Limb (tissue), 2 donors: ENCODE data around the gene ATG101.
A peak's percentile ranks its signal among the peaks of the same experiment; 100 is the strongest.

Experiments
- DNase-seq, 2 donors: peaks; one replicate each; pipeline ENCODE4 v3.0.0-alpha.2; 2016; ENCODE audit errors: extremely low spot score in 2 of 2

Gene ATG101

DNA sequence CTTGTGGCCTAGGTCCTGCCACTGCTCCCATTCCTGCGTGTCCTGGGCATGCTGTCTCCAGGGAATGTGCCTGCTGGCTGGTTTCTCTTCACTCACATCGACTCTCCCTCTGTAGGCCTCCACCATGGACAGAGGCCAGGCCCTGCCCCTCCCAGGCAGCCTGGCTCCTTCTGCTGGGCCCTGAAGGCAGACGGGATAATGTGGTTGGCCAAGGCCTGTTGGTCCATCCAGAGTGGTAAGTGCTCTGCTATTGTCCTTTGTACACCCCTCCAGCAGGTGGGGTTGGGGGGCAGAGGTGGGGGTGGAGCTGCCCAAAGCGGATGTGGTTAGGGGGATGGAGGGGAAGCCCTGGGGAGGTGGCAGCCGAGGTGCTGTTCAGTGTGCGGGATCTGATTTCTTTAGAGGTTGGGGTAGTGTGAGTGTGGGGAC, 28.1 kb upstream of the ATG101 start:
- no peak for DNase-seq

DNA sequence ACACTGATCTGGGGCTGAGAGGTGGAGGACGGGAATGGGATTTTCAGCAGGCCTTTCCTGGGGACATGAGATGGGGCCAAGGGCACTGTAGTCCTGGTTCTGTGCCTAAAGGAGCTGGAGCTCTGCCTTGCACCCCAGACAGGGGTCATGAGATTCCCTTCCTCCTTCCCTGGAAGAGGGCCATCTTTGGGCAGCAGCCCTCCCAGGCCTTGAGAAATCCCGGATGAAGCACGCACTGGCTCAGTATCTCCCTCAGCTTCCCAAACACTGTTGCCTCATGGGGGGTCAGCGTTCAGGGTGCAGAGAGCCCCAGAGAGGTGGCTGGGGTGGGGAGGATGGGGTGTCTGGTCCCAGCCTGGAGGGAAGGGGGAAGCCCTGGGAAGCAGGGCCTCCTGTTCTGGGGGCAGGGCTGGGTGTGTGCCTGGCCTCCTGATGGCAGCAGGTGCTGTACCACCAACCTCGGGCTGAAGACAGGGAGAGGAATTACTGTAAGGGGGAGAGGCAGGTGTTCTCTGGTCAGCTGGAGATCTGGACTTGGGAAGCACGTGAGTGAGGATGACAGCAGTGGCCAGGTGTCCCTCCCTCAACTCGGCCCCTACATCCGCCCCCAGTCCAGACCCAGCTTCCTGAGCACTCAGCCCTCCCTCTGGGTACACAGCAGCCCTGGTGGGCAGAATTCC, 26.9 kb upstream of the ATG101 start:
- DNase-seq, result no peak

DNA sequence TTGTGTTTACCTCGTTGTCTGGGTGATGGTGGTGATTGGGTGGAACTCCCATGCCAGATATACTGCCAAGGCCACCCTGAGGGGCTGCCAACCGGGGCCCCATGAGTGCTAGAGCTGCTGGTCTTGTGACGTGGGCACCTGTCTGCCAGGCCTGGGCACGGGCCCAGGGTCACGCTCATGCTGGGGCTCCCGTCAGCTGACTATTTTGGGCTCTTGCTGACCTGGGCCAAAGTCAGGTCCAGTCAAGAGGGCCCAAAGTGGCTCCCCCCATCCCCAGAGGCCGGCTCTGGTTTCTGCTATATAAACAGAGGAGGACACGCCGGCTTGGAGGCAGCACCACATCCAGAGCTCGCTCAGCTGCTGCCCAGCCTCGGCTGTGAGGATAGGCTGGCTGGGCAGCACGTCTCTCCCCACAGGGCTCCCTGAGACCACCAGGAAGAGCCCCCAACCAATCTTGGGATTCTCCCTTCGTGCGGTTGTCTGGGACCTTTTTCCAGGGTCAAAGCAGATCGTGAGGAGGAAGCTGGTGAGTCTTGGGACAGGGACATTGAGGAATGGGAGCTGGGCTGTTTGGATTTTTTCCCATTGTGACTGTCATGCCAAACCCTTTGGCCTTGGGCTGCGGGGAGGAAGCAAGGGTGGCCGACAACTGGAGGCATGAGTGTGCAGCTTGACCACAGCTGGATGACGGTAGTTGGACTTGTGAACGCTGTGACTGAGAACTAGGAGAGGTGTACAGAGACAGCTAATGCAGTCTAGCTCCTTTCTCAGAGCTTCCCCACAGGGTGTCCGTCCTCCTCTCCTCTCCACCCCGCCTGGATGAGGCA, 26.2 kb upstream of the ATG101 start:
- DNase-seq, result peak in 1 of 2 donors; percentile 32

DNA sequence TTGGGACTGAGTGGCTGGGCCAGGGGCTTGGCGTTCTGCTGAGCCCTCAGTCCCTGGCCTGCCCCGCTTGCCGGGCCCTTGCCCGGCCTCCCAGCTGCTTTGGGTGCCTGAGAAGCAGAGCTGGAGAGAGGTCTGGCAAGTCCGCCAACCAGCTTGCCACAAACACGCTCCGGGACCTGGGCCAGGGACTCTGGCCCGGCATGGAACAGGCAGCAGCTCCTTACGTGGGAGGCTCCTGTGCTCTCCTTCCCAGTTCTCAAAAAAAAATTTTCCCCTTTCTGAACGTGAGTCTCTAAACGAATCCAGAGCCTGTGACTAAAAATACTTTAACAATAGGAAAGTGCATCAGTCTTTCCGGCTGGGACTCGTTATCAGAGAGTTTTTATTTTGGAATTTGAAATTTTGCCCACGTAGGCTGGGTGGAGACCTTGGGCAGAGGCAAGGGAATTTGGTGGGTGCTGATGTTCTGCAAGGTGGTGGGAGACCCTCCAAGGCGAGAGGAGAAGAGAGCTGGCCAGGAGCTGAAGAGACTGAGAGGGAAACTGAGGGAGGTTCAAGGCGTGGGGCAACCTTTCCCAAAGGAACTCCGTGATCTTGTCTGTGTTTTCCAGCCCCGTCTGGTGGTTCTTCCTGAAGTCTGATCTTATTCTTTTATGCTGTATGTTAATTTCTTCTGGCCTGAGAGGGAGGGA, 25.3 kb upstream of the ATG101 start:
- DNase-seq, result peak; percentile 48 to 58

DNA sequence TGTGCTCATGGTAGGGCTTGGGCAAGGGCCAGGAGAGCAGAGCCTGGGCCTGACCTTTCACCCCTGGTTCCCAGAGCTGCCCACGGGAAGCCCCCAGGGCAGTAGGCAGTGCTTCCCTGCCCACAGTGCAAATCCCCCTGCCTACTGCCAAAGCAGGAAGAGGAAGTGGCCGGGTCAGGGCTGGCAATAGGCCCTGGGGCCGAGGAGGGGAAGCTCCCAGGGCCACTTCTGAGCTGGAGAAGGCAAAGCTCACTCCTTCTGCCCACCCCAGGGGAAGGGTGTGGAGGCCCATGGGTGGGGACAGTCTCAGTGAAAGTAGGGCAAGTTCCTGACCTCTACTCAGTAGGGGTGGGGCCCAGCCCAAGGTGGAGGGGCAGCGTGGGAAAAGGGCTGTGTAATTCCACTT, 24.0 kb upstream of the ATG101 start:
- DNase-seq, result peak in 1 of 2 donors; percentile 52

DNA sequence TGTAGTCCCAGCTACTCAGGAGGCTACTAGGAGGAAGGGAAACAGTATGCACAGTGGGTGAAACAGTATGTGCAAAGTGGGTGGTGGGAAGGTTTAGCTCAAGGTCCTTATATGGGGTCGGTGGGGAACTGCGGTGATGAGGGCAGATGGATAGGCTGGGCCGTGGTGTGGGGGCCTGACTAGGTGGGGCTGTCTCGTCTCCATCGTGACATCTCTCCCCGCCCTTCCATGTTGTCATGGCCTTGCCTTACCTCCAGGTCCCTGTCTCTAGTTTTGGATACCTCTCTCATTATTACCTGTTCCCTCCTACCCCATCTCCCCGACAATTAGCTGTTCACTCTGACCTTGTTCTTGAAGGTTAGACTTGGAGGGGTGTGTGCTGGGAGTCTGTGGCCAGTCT, 22.9 kb upstream of the ATG101 start:
- DNase-seq, result no peak

DNA sequence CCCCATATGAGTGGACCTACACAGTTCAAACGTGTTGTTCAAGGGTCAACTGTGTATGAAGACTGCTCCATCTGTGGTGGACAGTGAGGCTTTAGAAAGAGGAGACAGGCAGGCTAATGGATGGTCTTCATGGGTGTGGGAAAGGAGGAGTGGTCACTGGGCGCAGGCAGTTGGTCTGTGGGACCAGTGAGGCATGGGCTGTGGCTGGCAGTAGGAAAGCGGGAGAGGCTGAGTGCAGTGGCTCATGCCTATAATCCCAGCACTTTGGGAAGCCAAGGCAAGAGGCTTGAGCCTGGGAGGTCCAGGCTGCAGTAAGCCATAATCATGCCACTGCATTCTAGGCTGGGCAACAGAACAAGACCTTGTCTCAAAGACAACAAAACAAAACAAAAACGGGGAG, 20.5 kb upstream of the ATG101 start:
- DNase-seq, result no peak

DNA sequence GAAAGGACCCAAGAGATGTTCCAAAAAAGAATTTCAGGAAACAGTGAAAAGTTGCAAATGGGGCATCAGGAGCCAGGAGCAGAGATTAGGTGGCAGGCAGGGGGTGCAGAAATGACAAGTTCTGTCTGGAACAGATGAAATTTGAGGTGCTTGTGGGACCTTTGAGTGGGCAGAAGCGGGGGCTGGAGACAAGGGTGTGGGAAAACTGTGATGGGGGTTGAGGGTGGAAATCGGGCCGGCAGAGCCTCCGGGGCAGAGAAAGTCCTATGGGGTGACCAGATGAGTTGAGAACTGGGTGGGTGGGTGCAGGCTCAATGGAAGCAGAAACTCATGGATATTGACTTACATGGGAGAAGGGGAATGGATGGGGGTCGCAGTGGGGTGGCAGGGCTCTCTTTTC, 20.1 kb upstream of the ATG101 start:
- DNase-seq, result no peak

DNA sequence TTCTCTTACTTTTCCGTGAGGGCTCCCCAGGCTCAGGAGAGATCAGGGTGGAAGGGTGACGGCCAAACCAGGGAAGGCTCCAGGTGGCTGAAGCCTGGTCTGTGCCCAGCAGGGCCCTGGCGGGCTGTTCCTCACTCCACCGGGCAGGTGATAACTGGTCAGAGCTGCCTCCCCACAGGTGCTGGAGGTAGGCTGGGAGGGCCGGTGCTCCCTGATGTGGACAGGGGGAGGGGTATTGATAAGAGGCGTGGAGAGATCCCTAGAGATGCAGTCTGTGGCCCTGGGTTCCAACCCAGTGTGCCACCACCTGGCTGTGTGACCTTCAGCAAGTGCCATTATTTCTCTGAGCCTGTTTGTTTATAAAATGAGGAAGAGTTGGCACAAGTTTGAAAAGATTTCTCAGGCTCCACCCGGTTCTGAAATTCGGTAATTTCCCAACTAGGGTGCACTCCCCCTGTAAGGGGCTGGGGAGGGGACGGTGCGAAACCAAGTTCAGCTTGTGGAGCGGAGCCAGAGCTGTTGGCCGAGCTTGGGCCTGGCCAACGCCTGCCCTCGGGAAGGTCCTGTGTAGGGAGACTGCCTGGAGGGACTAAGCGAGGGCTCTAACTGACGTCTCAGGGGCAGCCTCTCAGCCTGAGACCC, 19.5 kb upstream of the ATG101 start:
- DNase-seq, result peak in 1 of 2 donors; percentile 44

DNA sequence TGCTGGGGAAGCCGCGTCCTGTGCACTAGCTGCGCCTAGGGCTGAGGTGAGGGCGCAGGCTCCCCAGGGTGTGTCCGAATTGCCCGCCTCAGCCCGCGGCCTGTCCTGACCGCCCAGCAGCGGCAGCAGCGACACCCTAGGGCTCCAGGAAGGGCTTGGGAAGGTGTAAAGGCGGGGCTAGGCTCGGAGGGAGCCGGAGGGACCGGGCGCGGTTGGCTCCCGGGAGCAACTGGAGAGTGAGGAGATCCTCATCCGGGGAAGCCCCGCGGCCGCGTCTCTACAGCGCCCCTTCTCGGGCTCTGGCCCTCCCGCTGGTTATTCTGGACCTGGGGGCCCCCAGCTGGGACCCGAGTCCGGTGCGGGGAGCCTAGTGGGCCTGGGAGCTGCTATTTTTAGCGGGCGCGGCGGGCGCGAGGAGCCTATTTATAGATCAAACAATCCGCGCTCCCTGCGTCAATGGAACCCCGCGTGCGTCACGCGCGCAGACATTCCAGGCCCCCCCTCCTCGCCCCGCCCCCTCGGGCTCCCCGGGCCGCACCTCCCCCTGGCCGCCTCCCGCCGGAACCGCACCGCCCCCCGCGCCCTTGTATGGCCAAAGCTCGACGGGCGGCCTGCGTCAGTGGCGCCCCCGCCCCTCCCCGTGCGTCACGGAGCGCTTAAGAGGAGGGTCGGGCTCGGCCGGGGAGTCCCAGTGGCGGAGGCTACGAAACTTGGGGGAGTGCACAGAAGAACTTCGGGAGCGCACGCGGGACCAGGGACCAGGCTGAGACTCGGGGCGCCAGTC, 18.8 kb upstream of the ATG101 start, which contains the start of gene NR4A1:
Gene NR4A1 (plus strand): TSS at position 685 of the 784 bp plus-strand sequence. CDS start 2,887 bp downstream, outside the sequence.
- DNase-seq, result peak; percentile 93 to 99

DNA sequence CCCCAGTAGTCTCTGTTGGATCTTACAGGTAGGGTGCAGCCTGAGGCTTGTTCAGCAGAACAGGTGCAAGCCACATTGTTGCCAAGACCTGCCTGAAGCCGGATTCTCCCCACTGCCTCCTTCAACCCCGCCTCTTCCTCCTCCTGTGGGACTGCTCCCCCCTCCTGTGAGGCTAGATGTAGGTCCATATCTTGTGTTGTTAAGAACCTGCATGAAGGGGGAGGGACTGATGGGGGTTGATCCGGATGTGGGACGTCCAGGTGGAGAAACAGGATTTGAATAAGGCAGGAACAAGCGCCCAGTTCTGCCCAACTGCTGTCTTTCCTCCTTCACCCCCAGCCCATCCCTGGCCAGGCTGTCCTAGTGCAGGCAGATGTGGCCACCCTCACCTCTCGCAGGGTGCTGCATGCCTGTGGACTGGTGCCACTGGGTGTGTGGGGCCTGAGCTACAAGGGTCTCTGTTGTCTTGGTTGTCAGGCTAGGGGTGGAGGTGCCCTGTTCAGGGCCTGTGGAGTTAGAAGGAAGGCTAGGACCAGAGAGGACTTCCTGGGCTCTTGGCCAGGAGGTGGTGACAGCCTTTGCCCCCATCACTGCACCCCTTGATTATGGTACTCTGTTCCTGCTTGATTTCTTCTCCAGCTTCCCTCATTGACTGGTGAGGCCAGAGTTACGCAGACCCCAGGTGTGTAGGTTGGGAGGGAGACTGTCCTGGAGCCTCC, 17.2 kb upstream of the ATG101 start:
- DNase-seq, result no peak

DNA sequence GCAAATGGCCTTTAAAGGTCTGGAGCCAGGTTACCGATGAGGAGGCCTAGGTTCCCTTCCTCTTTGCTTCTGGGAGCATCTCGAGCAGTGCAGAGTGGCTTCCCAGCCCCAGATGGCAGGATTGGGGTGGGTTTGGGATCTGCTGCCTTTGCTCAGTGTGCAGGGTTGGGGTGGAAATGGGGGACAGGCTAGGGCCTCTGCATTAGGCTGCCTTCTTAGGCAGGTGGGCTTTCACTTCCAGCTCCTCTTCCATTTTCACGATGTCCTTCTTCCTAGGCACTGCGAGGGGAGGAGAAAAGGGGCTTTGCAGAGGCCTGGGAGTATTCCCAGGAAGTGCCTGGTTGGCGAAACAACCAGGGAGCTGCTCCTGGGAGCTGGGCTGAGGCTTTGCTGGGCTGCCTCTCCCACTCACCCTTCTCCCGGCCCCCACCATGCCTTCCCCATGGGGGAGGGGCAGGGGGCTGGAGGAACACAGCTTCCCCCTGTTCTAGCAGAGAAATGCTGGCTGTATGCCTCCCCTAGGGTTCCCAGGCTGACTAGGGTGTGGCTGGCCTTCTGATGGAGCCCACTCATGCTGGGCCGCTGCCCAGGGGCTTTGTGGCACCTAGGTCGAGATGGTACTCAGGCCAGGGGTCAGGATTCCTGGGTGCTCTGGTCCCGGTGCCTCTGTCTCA, 16.1 kb upstream of the ATG101 start:
- DNase-seq, result no peak

DNA sequence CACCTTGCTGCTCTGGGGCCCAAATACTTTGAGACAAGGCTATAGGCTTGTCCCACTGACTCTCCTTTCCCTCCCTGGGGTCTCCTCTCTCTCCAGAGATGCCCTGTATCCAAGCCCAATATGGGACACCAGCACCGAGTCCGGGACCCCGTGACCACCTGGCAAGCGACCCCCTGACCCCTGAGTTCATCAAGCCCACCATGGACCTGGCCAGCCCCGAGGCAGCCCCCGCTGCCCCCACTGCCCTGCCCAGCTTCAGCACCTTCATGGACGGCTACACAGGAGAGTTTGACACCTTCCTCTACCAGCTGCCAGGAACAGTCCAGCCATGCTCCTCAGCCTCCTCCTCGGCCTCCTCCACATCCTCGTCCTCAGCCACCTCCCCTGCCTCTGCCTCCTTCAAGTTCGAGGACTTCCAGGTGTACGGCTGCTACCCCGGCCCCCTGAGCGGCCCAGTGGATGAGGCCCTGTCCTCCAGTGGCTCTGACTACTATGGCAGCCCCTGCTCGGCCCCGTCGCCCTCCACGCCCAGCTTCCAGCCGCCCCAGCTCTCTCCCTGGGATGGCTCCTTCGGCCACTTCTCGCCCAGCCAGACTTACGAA, 15.4 kb upstream of the ATG101 start:
- no peak for DNase-seq

DNA sequence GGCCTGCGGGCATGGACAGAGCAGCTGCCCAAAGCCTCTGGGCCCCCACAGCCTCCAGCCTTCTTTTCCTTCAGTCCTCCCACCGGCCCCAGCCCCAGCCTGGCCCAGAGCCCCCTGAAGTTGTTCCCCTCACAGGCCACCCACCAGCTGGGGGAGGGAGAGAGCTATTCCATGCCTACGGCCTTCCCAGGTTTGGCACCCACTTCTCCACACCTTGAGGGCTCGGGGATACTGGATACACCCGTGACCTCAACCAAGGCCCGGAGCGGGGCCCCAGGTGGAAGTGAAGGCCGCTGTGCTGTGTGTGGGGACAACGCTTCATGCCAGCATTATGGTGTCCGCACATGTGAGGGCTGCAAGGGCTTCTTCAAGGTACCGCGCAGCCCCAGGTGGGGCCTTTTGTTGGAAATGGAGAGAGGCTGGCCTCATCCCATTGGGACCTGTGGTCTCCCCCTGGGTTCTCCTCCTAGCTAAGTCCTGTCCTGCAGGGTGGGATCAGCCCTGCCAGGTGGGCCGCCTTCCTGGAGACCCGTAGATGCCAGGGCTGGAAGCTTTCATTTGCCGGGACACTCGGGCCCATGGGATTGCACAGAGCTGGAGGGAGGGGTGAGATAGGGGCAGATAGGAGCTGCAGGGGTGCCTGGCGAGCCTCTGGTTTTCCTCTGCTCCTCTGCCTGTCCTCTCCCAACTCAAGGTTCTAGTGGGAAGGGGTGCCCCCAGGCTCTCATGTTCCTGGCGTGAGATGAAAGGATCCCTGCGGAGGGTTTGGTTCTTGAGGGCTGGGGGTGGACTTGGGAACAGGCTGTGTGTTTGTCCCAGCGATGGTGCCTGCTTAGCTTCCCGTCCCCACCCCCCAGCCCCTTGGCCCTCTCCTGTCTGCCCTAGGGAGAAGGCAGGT, 14.7 kb upstream of the ATG101 start:
- no peak for DNase-seq

DNA sequence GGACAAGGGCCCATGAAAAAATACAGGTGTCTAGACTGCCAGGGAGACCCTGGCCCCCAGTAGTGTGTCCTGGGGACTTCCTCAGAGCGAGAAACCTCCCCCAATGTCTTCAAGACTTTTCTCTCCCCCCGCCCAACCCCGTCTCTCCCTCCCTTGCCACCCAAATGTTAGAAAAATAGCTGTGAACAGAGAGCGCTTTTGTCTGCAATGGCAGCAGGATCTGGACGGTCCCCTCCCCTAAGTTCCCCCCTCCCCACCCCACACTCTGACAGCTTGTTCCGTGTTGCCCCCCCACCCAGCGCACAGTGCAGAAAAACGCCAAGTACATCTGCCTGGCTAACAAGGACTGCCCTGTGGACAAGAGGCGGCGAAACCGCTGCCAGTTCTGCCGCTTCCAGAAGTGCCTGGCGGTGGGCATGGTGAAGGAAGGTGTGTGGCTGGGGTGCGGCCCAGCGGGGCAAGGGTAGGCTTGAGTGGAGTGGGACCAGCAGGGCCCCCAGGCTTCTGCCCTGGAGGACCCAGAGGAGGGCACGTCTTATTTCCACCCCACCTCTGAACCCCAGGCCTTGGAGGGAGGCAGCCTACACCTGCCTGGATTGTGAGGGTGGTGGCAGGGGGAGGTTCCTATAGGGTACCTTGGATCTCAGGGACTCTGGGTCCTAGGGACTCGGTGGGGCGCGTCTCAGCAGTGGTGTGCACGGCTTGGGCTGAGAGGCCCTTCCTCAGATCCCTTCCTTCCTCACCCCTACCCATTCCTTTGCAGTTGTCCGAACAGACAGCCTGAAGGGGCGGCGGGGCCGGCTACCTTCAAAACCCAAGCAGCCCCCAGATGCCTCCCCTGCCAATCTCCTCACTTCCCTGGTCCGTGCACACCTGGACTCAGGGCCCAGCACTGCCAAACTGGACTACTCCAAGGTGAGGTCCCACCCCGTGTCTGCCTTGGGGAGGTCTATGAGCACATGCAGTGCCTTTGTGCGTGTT, 13.8 kb upstream of the ATG101 start:
- no peak for DNase-seq

DNA sequence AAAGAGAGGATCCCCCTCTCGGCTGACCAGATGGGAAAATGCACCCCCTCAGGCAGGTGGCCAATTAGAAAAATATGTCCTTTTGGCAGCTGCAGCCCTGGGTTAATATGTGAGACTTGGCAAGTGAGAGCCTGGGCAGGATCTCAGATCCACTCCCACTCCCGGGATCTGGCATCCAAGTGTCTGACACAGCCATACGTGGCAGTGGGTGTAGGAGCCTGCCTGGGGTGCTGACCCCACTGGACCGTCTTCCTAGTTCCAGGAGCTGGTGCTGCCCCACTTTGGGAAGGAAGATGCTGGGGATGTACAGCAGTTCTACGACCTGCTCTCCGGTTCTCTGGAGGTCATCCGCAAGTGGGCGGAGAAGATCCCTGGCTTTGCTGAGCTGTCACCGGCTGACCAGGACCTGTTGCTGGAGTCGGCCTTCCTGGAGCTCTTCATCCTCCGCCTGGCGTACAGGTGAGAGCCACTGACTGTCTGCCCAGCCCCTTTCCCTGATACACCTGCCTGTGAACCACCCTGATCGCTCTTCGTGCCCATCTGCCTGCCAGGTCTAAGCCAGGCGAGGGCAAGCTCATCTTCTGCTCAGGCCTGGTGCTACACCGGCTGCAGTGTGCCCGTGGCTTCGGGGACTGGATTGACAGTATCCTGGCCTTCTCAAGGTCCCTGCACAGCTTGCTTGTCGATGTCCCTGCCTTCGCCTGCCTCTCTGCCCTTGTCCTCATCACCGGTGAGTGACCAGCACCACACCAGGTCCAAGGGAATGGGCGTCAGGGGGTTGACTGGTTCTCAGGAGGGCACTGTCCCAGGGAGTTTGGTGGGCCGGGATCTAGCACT, 12.8 kb upstream of the ATG101 start:
- peak in 1 of 2 donors; percentile 37 for DNase-seq
